ENCODE results near the gene C10orf95. TPM values are rescaled to one million over a fixed set of nuclear protein-coding genes. Genes with fewer than 3 reads are reported as not detected.

Gene C10orf95
- total RNA-seq, 1 experiment from 2014 or later = not detected

- no peak for DNase-seq (ENCODE audit: low read depth)
- in situ Hi-C loops (cut with HindIII; ENCODE audit: low pct_unique_long_range_greater_than_20kb, low sequenced_read_pairs) = no loop called here
Observed at GRCh38 chr10:102444851-102445250, 6.5 kb downstream of the C10orf95 start.

- no peak for DNase-seq (ENCODE audit: low read depth)
- in situ Hi-C loops (cut with HindIII; ENCODE audit: low pct_unique_long_range_greater_than_20kb, low sequenced_read_pairs) = no loop called here
Observed at GRCh38 chr10:102438374-102438773, 13.0 kb downstream of the C10orf95 start.

GRCh38 chr10:102437515-102437914, 13.8 kb downstream of the C10orf95 start:
- in situ Hi-C loops (cut with HindIII; ENCODE audit: low pct_unique_long_range_greater_than_20kb, low sequenced_read_pairs) = no loop called here
- DNase-seq (ENCODE audit: low read depth) = no peak

GRCh38 chr10:102436312-102436711, 15.0 kb downstream of the C10orf95 start:
- in situ Hi-C loops (cut with HindIII; ENCODE audit: low pct_unique_long_range_greater_than_20kb, low sequenced_read_pairs) = no loop called here
- no peak for DNase-seq (ENCODE audit: low read depth)

- in situ Hi-C loops (cut with HindIII; ENCODE audit: low pct_unique_long_range_greater_than_20kb, low sequenced_read_pairs) = no loop called here
- DNase-seq (ENCODE audit: low read depth) = no peak
Observed at GRCh38 chr10:102435529-102436233, 15.7 kb downstream of the C10orf95 start.

GRCh38 chr10:102435133-102435497, 16.2 kb downstream of the C10orf95 start:
- no peak for DNase-seq (ENCODE audit: low read depth)
- in situ Hi-C loops (cut with HindIII; ENCODE audit: low pct_unique_long_range_greater_than_20kb, low sequenced_read_pairs) = no loop called here

GRCh38 chr10:102434394-102435132, 16.8 kb downstream of the C10orf95 start:
- no peak for DNase-seq (ENCODE audit: low read depth)
- in situ Hi-C loops (cut with HindIII; ENCODE audit: low pct_unique_long_range_greater_than_20kb, low sequenced_read_pairs) = no loop called here

- no peak for DNase-seq (ENCODE audit: low read depth)
- in situ Hi-C loops (cut with HindIII; ENCODE audit: low pct_unique_long_range_greater_than_20kb, low sequenced_read_pairs) = no loop called here
Observed at GRCh38 chr10:102433619-102434046, 17.7 kb downstream of the C10orf95 start.

- DNase-seq (ENCODE audit: low read depth) = peak; percentile 90
- in situ Hi-C loops (cut with HindIII; ENCODE audit: low pct_unique_long_range_greater_than_20kb, low sequenced_read_pairs) = no loop called here
Observed at GRCh38 chr10:102432162-102432950, 19.0 kb downstream of the C10orf95 start, which contains the start of gene CUEDC2. TSS of gene CUEDC2 (minus strand) at chr10:102432574. CDS start at chr10:102425188, 7,386 bp downstream.

- peak; percentile 29 for DNase-seq (ENCODE audit: low read depth)
- in situ Hi-C loops (cut with HindIII; ENCODE audit: low pct_unique_long_range_greater_than_20kb, low sequenced_read_pairs) = no loop called here
Observed at GRCh38 chr10:102431452-102432124, 19.8 kb downstream of the C10orf95 start.

GRCh38 chr10:102429468-102429867, 21.9 kb downstream of the C10orf95 start:
- DNase-seq (ENCODE audit: low read depth) = no peak
- in situ Hi-C loops (cut with HindIII; ENCODE audit: low pct_unique_long_range_greater_than_20kb, low sequenced_read_pairs) = no loop called here

- in situ Hi-C loops (cut with HindIII; ENCODE audit: low pct_unique_long_range_greater_than_20kb, low sequenced_read_pairs) = no loop called here
- no peak for DNase-seq (ENCODE audit: low read depth)
Observed at GRCh38 chr10:102426803-102427287, 24.5 kb downstream of the C10orf95 start.

- in situ Hi-C loops (cut with HindIII; ENCODE audit: low pct_unique_long_range_greater_than_20kb, low sequenced_read_pairs) = no loop called here
- DNase-seq (ENCODE audit: low read depth) = no peak
Observed at GRCh38 chr10:102425444-102425843, 25.9 kb downstream of the C10orf95 start.

- in situ Hi-C loops (cut with HindIII; ENCODE audit: low pct_unique_long_range_greater_than_20kb, low sequenced_read_pairs) = no loop called here
Observed at GRCh38 chr10:102424916-102425315, 26.4 kb downstream of the C10orf95 start.

GRCh38 chr10:102424145-102424544, 27.2 kb downstream of the C10orf95 start:
- in situ Hi-C loops (cut with HindIII; ENCODE audit: low pct_unique_long_range_greater_than_20kb, low sequenced_read_pairs) = no loop called here

More at GRCh38 chr10:102424916-102425315, 26.4 kb downstream of the C10orf95 start:
- no peak for DNase-seq (ENCODE audit: low read depth)

GRCh38 chr10:102423372-102423968, 27.9 kb downstream of the C10orf95 start:
- DNase-seq (ENCODE audit: low read depth) = no peak
- in situ Hi-C loops (cut with HindIII; ENCODE audit: low pct_unique_long_range_greater_than_20kb, low sequenced_read_pairs) = no loop called here

More at GRCh38 chr10:102424145-102424544, 27.2 kb downstream of the C10orf95 start:
- DNase-seq (ENCODE audit: low read depth) = no peak

GRCh38 chr10:102422545-102423129, 28.7 kb downstream of the C10orf95 start:
- in situ Hi-C loops (cut with HindIII; ENCODE audit: low pct_unique_long_range_greater_than_20kb, low sequenced_read_pairs) = no loop called here
- peak; percentile 80 for DNase-seq (ENCODE audit: low read depth)
